ENCODE data around the gene SNX15. TPM values are rescaled to one million over a fixed set of nuclear protein-coding genes. Genes with fewer than 3 reads are reported as not detected.

The SNX15 gene
- total RNA-seq, 2 donors from 2014 or later, result 7.9 to 10.6 TPM

- Histone ChIP-seq H3K27ac (no peak overlapping the region), H3K4me3 (no peak overlapping the region), H3K9me3 (no peaks in the 10 kb centered on the region), H3K27me3 (no peaks in the 10 kb centered on the region), H3K36me3 (replicated peaks in 1 of 2; ENCODE audit: insufficient read depth in 1 of 2, low read depth in 2 of 2) (no peaks in the 10 kb centered on the region), H3K4me1 (peaks cover 16% of the 10 kb centered on the region)
- DNase-seq, result no peak
- intact Hi-C loops (cut with DNase I), result no loop called here
- WGBS, 2 donors, result 82 to 100% methylated on average over 1 to 7 of the region's 7 CpGs
- TF ChIP-seq POLR2A (IDR thresholded peaks at IDR 0.05), result no peak
- TF ChIP-seq, protein P1, sequence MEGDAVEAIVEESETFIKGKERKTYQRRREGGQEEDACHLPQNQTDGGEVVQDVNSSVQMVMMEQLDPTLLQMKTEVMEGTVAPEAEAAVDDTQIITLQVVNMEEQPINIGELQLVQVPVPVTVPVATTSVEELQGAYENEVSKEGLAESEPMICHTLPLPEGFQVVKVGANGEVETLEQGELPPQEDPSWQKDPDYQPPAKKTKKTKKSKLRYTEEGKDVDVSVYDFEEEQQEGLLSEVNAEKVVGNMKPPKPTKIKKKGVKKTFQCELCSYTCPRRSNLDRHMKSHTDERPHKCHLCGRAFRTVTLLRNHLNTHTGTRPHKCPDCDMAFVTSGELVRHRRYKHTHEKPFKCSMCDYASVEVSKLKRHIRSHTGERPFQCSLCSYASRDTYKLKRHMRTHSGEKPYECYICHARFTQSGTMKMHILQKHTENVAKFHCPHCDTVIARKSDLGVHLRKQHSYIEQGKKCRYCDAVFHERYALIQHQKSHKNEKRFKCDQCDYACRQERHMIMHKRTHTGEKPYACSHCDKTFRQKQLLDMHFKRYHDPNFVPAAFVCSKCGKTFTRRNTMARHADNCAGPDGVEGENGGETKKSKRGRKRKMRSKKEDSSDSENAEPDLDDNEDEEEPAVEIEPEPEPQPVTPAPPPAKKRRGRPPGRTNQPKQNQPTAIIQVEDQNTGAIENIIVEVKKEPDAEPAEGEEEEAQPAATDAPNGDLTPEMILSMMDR (IDR thresholded peaks at IDR 0.05), result no peak
- ATAC-seq, result no peak
Observed at GRCh38 chr11:65045728-65046127, 18.5 kb downstream of the SNX15 start.

DNA sequence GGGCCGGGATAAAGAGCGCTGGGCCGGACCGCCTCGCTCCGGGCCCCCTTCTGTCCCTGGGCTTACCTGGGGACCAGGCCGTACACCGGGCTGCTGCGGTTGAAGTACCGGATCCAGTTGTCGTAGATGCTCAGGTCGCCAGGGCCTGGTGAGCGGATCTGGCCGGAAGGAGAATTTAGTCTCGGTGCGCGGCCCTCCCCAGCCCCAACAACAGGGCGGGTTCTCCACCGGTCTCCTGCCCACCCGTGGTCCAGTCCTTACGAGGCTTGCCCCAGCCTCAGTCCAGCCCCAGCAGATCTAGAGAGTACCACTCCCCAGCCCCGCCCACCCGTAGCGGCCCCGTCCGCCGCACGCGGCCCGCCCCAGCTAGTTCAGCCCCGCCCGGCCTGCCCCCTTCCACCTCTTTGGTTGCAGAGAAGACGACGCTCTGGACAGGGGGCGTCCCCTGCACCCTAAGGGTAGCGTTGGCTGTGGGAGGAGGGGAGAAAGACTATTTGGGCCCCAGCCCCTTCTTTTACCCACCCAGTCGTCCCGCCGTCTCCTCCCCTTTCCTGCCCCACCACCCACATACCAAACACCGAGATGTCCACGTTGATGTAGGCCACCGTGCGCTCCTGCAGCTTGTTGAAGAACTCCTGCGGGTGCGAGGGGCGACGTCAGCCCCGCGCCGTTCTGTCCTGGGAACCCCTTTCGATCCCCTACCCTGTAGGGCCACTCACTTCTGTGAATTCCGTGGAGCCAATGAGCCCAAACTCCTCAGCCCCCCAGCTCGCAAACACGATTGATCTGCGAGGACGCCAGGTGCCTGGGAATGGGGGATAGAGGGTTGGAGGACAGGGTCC, 20.6 kb downstream of the SNX15 start:
- no peak for ATAC-seq
- TF ChIP-seq POLR2A (IDR thresholded peaks at IDR 0.05), result no peak
- TF ChIP-seq, protein P1 (IDR thresholded peaks at IDR 0.05), result no peak
- 49 to 74% methylated on average over 33 to 55 of the region's 56 CpGs for WGBS, 2 donors
- H3K4me3 ChIP-seq, result no peak overlapping the region
- H3K36me3 ChIP-seq (replicated peaks in 1 of 2; ENCODE audit: insufficient read depth in 1 of 2, low read depth in 2 of 2), result no peaks in the 10 kb centered on the region
- no peak overlapping the region for H3K27ac ChIP-seq
- peaks cover 2% of the 10 kb centered on the region for H3K4me1 ChIP-seq
- no peaks in the 10 kb centered on the region for H3K27me3 ChIP-seq
- intact Hi-C loops (cut with DNase I), result no loop called here
- H3K9me3 ChIP-seq, result no peaks in the 10 kb centered on the region
- no peak for DNase-seq

DNA sequence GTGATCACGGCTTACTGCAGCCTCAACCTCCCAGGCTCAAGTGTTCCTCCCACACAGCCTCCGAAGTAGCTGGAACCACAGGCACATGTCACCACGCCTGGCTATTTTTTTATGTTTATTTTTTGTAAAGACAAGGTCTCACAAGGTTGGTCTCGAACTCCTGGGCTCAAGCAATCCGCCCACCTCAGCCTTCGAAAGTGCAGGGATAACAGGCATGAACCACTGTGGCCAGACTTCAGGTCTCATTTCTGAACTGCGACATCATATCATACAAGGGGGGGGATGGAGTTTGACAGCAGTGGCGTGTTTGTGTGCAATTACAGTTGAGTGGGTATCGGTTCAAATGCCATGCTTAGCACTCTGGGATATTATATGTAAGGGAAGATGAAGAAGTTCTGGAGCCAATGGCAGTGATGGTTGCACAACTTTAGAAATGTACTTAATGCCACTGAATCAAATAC, 24.2 kb downstream of the SNX15 start:
- WGBS, 2 donors, result 82 to 85% methylated on average over 9 of the region's 9 CpGs
- Histone ChIP-seq H3K4me3 (no peak overlapping the region), H3K27ac (no peak overlapping the region), H3K9me3 (no peaks in the 10 kb centered on the region), H3K36me3 (replicated peaks in 1 of 2; ENCODE audit: insufficient read depth in 1 of 2, low read depth in 2 of 2) (no peaks in the 10 kb centered on the region), H3K27me3 (no peaks in the 10 kb centered on the region), H3K4me1 (no peaks in the 10 kb centered on the region)
- TF ChIP-seq, protein P1 (IDR thresholded peaks at IDR 0.05), result no peak
- no peak for ATAC-seq
- intact Hi-C loops (cut with DNase I), result no loop called here
- DNase-seq, result no peak

- whole genome bisulfite sequencing, 2 donors, result 62 to 64% methylated on average over 8 of the region's 8 CpGs
- Histone ChIP-seq H3K4me1 (no peaks in the 10 kb centered on the region), H3K36me3 (replicated peaks in 1 of 2; ENCODE audit: insufficient read depth in 1 of 2, low read depth in 2 of 2) (no peaks in the 10 kb centered on the region), H3K9me3 (no peaks in the 10 kb centered on the region), H3K27me3 (no peaks in the 10 kb centered on the region), H3K4me3 (no peak overlapping the region), H3K27ac (no peak overlapping the region)
- DNase-seq (no peak), ATAC-seq (no peak)
- intact Hi-C loops (cut with DNase I), result no loop called here
- TF ChIP-seq POLR2A (IDR thresholded peaks at IDR 0.05), result no peak
- TF ChIP-seq, protein P1 (IDR thresholded peaks at IDR 0.05), result no peak
Observed at GRCh38 chr11:65053827-65054508, 26.7 kb downstream of the SNX15 start.

Data from body of pancreas (tissue), 4 donors.